A549 (cell line): ENCODE results near the gene RERE.

Experiments used
- CHD4 ChIP-seq: fragments of 200-600 bp; sonication (generic); IDR thresholded peaks from 2 replicates; pipeline ENCODE4 v1.6.1; 2016; ENCODE audit warnings: antibody characterized with exemption, mild to moderate bottlenecking, borderline replicate concordance
- ESRRA ChIP-seq: fragments of 150-350 bp; IDR thresholded peaks from 2 replicates; pipeline ENCODE4 v1.6.1; 2014; ENCODE audit warnings: mild to moderate bottlenecking, low read length, borderline replicate concordance
- NFE2L2 ChIP-seq: fragments of 150-350 bp; conservative IDR thresholded peaks from 2 replicates; pipeline ENCODE4 v1.6.1; 2014; ENCODE audit warnings: low read length
- PHF8 ChIP-seq: fragments of 200-600 bp; sonication (generic); IDR thresholded peaks from 2 replicates; pipeline ENCODE4 v1.6.1; 2016; ENCODE audit warnings: low read depth, mild to moderate bottlenecking, antibody characterized with exemption, moderate library complexity, borderline replicate concordance
- POLR2A ChIP-seq: IDR thresholded peaks from 2 replicates; pipeline ENCODE4 v1.6.1; 2012; ENCODE audit warnings: mild to moderate bottlenecking, low read length
- RAD21 ChIP-seq, 2 experiments: fragments of >200 bp in 1 of 2; sonication (Bioruptor Twin) in 1 of 2; formaldehyde crosslinking in 1 of 2; IDR thresholded peaks in 1 of 2; conservative IDR thresholded peaks in 1 of 2; 2 replicates in 1 of 2; 3 replicates in 1 of 2; pipeline ENCODE4 v1.6.1; 2012 to 2018; ENCODE audit warnings: inconsistent platforms in 1 of 2
- RCOR1 ChIP-seq: fragments of 150-350 bp; IDR thresholded peaks from 2 replicates; pipeline ENCODE4 v1.6.1; 2014; ENCODE audit warnings: antibody characterized with exemption, low read length, low read depth
- TF ChIP-seq, protein P1 (sequence below): fragments of >200 bp; sonication (Bioruptor Twin); formaldehyde crosslinking; IDR thresholded peaks from 3 replicates; pipeline ENCODE4 v1.5.1; 2016
- TF ChIP-seq, protein P2 (sequence below): fragments of 450-650 bp; IDR thresholded peaks from 2 replicates; pipeline ENCODE4 v1.6.1; 2014; ENCODE audit warnings: antibody characterized with exemption

DNA sequence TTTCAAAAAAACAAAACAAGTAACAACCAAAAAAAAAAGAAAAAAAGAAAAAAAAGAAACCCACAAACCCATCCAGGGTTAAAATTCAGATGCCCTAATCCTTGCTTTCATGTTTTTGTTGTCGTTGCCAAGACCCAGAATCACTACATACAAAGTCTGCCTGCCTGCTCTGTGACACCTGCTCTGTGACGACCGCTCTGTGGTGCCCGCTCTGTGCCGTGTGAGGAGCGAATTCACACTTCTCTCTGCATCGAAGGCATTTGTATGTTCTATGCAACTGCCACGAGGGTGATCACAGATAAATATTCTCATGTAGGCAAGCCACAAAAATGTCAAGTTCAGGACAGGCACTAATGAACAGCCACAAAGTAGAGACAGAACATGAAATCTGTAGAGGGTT lies 321.0 kb downstream of the RERE start:
- TF ChIP-seq POLR2A (no peak), RCOR1 (no peak), NFE2L2 (no peak), PHF8 (no peak), RAD21 (conservative IDR thresholded peaks at IDR 0.05 in 1 of 2, IDR thresholded peaks at IDR 0.05 in 1 of 2) (no peak), CHD4 (no peak), ESRRA (no peak)
- TF ChIP-seq, protein P1, sequence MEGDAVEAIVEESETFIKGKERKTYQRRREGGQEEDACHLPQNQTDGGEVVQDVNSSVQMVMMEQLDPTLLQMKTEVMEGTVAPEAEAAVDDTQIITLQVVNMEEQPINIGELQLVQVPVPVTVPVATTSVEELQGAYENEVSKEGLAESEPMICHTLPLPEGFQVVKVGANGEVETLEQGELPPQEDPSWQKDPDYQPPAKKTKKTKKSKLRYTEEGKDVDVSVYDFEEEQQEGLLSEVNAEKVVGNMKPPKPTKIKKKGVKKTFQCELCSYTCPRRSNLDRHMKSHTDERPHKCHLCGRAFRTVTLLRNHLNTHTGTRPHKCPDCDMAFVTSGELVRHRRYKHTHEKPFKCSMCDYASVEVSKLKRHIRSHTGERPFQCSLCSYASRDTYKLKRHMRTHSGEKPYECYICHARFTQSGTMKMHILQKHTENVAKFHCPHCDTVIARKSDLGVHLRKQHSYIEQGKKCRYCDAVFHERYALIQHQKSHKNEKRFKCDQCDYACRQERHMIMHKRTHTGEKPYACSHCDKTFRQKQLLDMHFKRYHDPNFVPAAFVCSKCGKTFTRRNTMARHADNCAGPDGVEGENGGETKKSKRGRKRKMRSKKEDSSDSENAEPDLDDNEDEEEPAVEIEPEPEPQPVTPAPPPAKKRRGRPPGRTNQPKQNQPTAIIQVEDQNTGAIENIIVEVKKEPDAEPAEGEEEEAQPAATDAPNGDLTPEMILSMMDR = no peak
- TF ChIP-seq, protein P2, sequence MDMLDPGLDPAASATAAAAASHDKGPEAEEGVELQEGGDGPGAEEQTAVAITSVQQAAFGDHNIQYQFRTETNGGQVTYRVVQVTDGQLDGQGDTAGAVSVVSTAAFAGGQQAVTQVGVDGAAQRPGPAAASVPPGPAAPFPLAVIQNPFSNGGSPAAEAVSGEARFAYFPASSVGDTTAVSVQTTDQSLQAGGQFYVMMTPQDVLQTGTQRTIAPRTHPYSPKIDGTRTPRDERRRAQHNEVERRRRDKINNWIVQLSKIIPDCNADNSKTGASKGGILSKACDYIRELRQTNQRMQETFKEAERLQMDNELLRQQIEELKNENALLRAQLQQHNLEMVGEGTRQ = no peak
